Common myeloid progenitor, CD34-positive (primary cell): ENCODE results near the gene ZSWIM9.

Experiments used
- CTCF ChIA-PET: fragments of 350-600 bp; sonication (Branson Sonifier 250); formaldehyde crosslinking; loops from one replicate; lab custom pipeline; 2021; ENCODE audit warnings: antibody characterized with exemption; lab: Charles Lee
- POLR2A ChIA-PET: fragments of 350-600 bp; sonication (Branson Sonifier 250); formaldehyde crosslinking; loops from one replicate; lab custom pipeline; 2021; ENCODE audit warnings: antibody characterized with exemption; lab: Charles Lee
- DNase-seq, 3 donors: peaks; one replicate each; pipeline versions ENCODE4 v3.0.0 to v3.0.0-alpha.2; 2013
- H3K27ac ChIP-seq, 2 experiments: 1 replicate in 1 of 2; 2 replicates in 1 of 2; pipeline ENCODE4 v1.7.0; 2013; ENCODE audit warnings: inconsistent platforms in 2 of 2, low read length in 2 of 2, mild to moderate bottlenecking in 2 of 2, low read depth in 1 of 2, moderate library complexity in 1 of 2; ENCODE audit not compliant: severe bottlenecking in 2 of 2, insufficient read depth in 1 of 2, poor library complexity in 1 of 2
- H3K27me3 ChIP-seq, 5 experiments: replicated peaks in 2 of 5; 1 replicate in 3 of 5; 2 replicates in 2 of 5; pipeline versions ENCODE4 v1.6.1 to v1.7.0; 2013; ENCODE audit warnings: low read length in 4 of 5, mild to moderate bottlenecking in 2 of 5, moderate library complexity in 2 of 5, inconsistent platforms in 1 of 5; ENCODE audit not compliant: insufficient read depth in 5 of 5, control insufficient read depth in 4 of 5
- H3K36me3 ChIP-seq, 4 experiments: 1 replicate in 2 of 4; 2 replicates in 2 of 4; pipeline versions ENCODE4 v1.6.1 to v1.7.0; 2013; ENCODE audit warnings: low read length in 3 of 4, control low read depth in 1 of 4, mild to moderate bottlenecking in 1 of 4; ENCODE audit not compliant: control insufficient read depth in 4 of 4, insufficient read depth in 4 of 4
- H3K4me1 ChIP-seq, 4 experiments: 1 replicate in 3 of 4; 2 replicates in 1 of 4; pipeline versions ENCODE4 v1.6.1 to v1.7.1; 2013; ENCODE audit warnings: low read length in 3 of 4, mild to moderate bottlenecking in 3 of 4, control low read depth in 1 of 4, inconsistent platforms in 1 of 4, moderate library complexity in 1 of 4; ENCODE audit not compliant: control insufficient read depth in 4 of 4, insufficient read depth in 4 of 4; ENCODE audit errors: control extremely low read depth in 1 of 4
- H3K4me3 ChIP-seq, 7 experiments: 1 replicate in 4 of 7; 2 replicates in 3 of 7; pipeline versions ENCODE4 v1.5.1 to v1.7.0; 2013; ENCODE audit warnings: mild to moderate bottlenecking in 7 of 7, low read length in 6 of 7, moderate library complexity in 6 of 7, inconsistent platforms in 2 of 7, low read depth in 2 of 7, control low read depth in 1 of 7; ENCODE audit not compliant: insufficient read depth in 4 of 7, control insufficient read depth in 1 of 7; ENCODE audit errors: extremely low read depth in 1 of 7
- H3K9me3 ChIP-seq, 5 experiments: 1 replicate in 4 of 5; 2 replicates in 1 of 5; pipeline versions ENCODE4 v1.6.1 to v1.7.1; 2013; ENCODE audit warnings: low read length in 4 of 5, mild to moderate bottlenecking in 2 of 5, inconsistent platforms in 1 of 5, low read depth in 1 of 5, moderate library complexity in 1 of 5; ENCODE audit not compliant: control insufficient read depth in 4 of 5, insufficient read depth in 2 of 5; ENCODE audit errors: control extremely low read depth in 1 of 5
- WGBS: methylation state at CpG from one replicate; pipeline ENCODE4 v1.1.5; 2013; ENCODE audit not compliant: insufficient coverage; 5-methylcytosine and 5-hydroxymethylcytosine counted together

Gene ZSWIM9

GRCh38 chr19:48203794-48204628 lies 33.5 kb downstream of the ZSWIM9 start:
- H3K4me1 ChIP-seq, result peaks cover 13 to 30% (median 20%) of the 10 kb centered on the region in 4 experiments
- H3K9me3 ChIP-seq, result no peaks in the 10 kb centered on the region
- peak overlapping the region; percentile 46 to 77 for H3K27ac ChIP-seq
- peaks cover 0 to 8% (median under 1%) of the 10 kb centered on the region in 4 experiments for H3K36me3 ChIP-seq
- 0% methylated on average over 33 of the region's 34 CpGs for WGBS
- peak; percentile 93 to 97 (median 97) for DNase-seq
- peak overlapping the region; percentile 57 to 93 (median 78) for H3K4me3 ChIP-seq
- POLR2A ChIA-PET, result interaction anchor here (0.6 to 1.1 kb wide), 3 partner anchors 52 to 94 kb away, joined by 3 to 5 read pairs (median 4); partner anchors contain the start of gene CARD8
- CTCF ChIA-PET, result interaction anchor here (0.7 to 2.1 kb wide), 14 partner anchors 8 to 857 kb away, joined by 3 to 11 read pairs (median 4); partner anchors contain the start of gene ZSWIM9
- H3K27me3 ChIP-seq, result no peaks in the 10 kb centered on the region

- POLR2A ChIA-PET, result no interaction called here
- 92% methylated on average over 4 of the region's 9 CpGs for WGBS
- DNase-seq, result peak in 2 of 3 donors; percentile 31 to 44
These were observed 36.1 kb downstream of the ZSWIM9 start for GRCh38 chr19:48206397-48207093.

GRCh38 chr19:48210005-48210404 lies 39.5 kb downstream of the ZSWIM9 start:
- ChIA-PET CTCF (no interaction called here), POLR2A (no interaction called here)
- H3K9me3 ChIP-seq, result no peaks in the 10 kb centered on the region
- peaks cover 15 to 45% (median 30%) of the 10 kb centered on the region in 4 experiments for H3K36me3 ChIP-seq
- no peak overlapping the region for H3K4me3 ChIP-seq
- no peak for DNase-seq
- peak overlapping the region in 1 of 2 experiments; percentile 19 for H3K27ac ChIP-seq
- WGBS, result no CpG with 5 or more reads among the region's 3 CpGs
- H3K27me3 ChIP-seq, result no peaks in the 10 kb centered on the region
- peaks cover 0 to 7% (median under 1%) of the 10 kb centered on the region in 4 experiments for H3K4me1 ChIP-seq

More at GRCh38 chr19:48206397-48207093, 36.1 kb downstream of the ZSWIM9 start:
- Histone ChIP-seq H3K9me3 (no peaks in the 10 kb centered on the region), H3K27ac (peak overlapping the region in 1 of 2 experiments; percentile 11), H3K36me3 (peaks cover 2 to 20% (median 8%) of the 10 kb centered on the region in 4 experiments), H3K27me3 (no peaks in the 10 kb centered on the region), H3K4me1 (peaks cover 13 to 30% (median 20%) of the 10 kb centered on the region in 4 experiments), H3K4me3 (no peak overlapping the region)
- CTCF ChIA-PET, result no interaction called here

- 100% methylated on average over 3 of the region's 5 CpGs for WGBS
- DNase-seq, result no peak
- Histone ChIP-seq H3K27me3 (no peaks in the 10 kb centered on the region), H3K36me3 (peaks cover 21 to 80% (median 49%) of the 10 kb centered on the region in 4 experiments), H3K27ac (no peak overlapping the region), H3K4me1 (no peaks in the 10 kb centered on the region), H3K9me3 (no peaks in the 10 kb centered on the region), H3K4me3 (no peak overlapping the region)
- CTCF ChIA-PET, result interaction anchor here (1.4 kb wide), 1 partner anchor 9 kb away, joined by 6 read pairs; no protein-coding TSS in a partner anchor
- POLR2A ChIA-PET, result no interaction called here
These were observed 43.5 kb downstream of the ZSWIM9 start for GRCh38 chr19:48213959-48214358.

GRCh38 chr19:48216933-48217332 lies 46.5 kb downstream of the ZSWIM9 start:
- Histone ChIP-seq H3K4me3 (no peak overlapping the region), H3K9me3 (no peaks in the 10 kb centered on the region), H3K36me3 (peaks cover 29 to 86% (median 53%) of the 10 kb centered on the region in 4 experiments), H3K27me3 (no peaks in the 10 kb centered on the region), H3K27ac (no peak overlapping the region), H3K4me1 (no peaks in the 10 kb centered on the region)
- POLR2A ChIA-PET, result interaction anchor here (0.7 kb wide), 1 partner anchor 36 kb away, joined by 3 read pairs; no protein-coding TSS in a partner anchor
- DNase-seq, result no peak
- CTCF ChIA-PET, result interaction anchor here (0.5 kb wide), 1 partner anchor 77 kb away, joined by 4 read pairs; no protein-coding TSS in a partner anchor
- WGBS, result 89% methylated on average over 13 of the region's 14 CpGs

- POLR2A ChIA-PET, result no interaction called here
- WGBS, result 90% methylated on average over 5 of the region's 6 CpGs
- Histone ChIP-seq H3K9me3 (no peaks in the 10 kb centered on the region), H3K4me1 (no peaks in the 10 kb centered on the region), H3K27me3 (no peaks in the 10 kb centered on the region), H3K36me3 (peaks cover 26 to 84% (median 46%) of the 10 kb centered on the region in 4 experiments), H3K4me3 (no peak overlapping the region), H3K27ac (no peak overlapping the region)
- CTCF ChIA-PET, result interaction anchor here (1.4 to 1.6 kb wide), 2 partner anchors 15 to 42 kb away, joined by 3 to 5 read pairs; no protein-coding TSS in a partner anchor
- no peak for DNase-seq
These were observed 48.5 kb downstream of the ZSWIM9 start for GRCh38 chr19:48218997-48219396.
